DND-41 (cell line): ENCODE measurements around the gene UBAP2.

Experiments used
- EZH2 ChIP-seq: IDR thresholded peaks from 3 replicates; pipeline ENCODE4 v1.6.1; 2012; ENCODE audit warnings: borderline replicate concordance, low read depth, mild to moderate bottlenecking, moderate library complexity, low read length, inconsistent platforms; ENCODE audit not compliant: severe bottlenecking
- TF ChIP-seq, protein P1 (sequence below): IDR thresholded peaks from 2 replicates; pipeline ENCODE4 v1.5.1; 2012; ENCODE audit warnings: borderline replicate concordance, low read length, moderate library complexity, mild to moderate bottlenecking; ENCODE audit not compliant: poor library complexity, severe bottlenecking; ENCODE audit errors: extremely low read depth

- TF ChIP-seq, protein P1, sequence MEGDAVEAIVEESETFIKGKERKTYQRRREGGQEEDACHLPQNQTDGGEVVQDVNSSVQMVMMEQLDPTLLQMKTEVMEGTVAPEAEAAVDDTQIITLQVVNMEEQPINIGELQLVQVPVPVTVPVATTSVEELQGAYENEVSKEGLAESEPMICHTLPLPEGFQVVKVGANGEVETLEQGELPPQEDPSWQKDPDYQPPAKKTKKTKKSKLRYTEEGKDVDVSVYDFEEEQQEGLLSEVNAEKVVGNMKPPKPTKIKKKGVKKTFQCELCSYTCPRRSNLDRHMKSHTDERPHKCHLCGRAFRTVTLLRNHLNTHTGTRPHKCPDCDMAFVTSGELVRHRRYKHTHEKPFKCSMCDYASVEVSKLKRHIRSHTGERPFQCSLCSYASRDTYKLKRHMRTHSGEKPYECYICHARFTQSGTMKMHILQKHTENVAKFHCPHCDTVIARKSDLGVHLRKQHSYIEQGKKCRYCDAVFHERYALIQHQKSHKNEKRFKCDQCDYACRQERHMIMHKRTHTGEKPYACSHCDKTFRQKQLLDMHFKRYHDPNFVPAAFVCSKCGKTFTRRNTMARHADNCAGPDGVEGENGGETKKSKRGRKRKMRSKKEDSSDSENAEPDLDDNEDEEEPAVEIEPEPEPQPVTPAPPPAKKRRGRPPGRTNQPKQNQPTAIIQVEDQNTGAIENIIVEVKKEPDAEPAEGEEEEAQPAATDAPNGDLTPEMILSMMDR, result no peak
- no peak for TF ChIP-seq EZH2
Observed at GRCh38 chr9:34016149-34016548, 32.5 kb downstream of the UBAP2 start.
